ENCODE results near the gene PIGU.

GRCh38 chr20:34705008-34705396 lies 28.1 kb upstream of the PIGU start:
- no peak for TF ChIP-seq POLR2AphosphoS5 (IDR thresholded peaks at IDR 0.05; ENCODE audit: low read depth)
- TF ChIP-seq CTCF (IDR thresholded peaks at IDR 0.05; ENCODE audit: insufficient read depth, low read length), result no peak
- TF ChIP-seq GABPA (IDR thresholded peaks at IDR 0.05; ENCODE audit: low read depth), result no peak
- TF ChIP-seq REST (IDR thresholded peaks at IDR 0.05; ENCODE audit: insufficient replicate concordance, low read depth), result no peak
- TF ChIP-seq SPI1 (IDR thresholded peaks at IDR 0.05; ENCODE audit: borderline replicate concordance, low read depth), result no peak

All from HL-60 (cell line).